Measurements from ENCODE around the gene MGME1. TPM values are rescaled to one million over a fixed set of nuclear protein-coding genes. Genes with fewer than 3 reads are reported as not detected.

MGME1 gene
- total and polyA plus RNA-seq, 2 of the 13 experiments (the other 11 are each of a cell fraction or from before 2014, with no cell fraction given) = 36.7 to 66.6 TPM

GRCh38 chr20:17939622-17940223, 29.1 kb upstream of the MGME1 start (continued):
- TF ChIP-seq ZNF138 (CRISPR knock-in tag; IDR thresholded peaks at IDR 0.05; ENCODE audit: low read depth) (0 out of 2 replicates have a peak, but pooled peaks have one; percentile 42), ZHX1 (CRISPR knock-in tag; IDR thresholded peaks at IDR 0.05; ENCODE audit: low read depth) (0 out of 2 replicates have a peak, but pooled peaks have one; percentile 33), ZKSCAN1 (IDR thresholded peaks at IDR 0.05; ENCODE audit: low read length) (no peak), PRMT3 (CRISPR knock-in tag; IDR thresholded peaks at IDR 0.05; ENCODE audit: borderline replicate concordance, low read depth) (peak; percentile 84), ZNF710 (CRISPR knock-in tag; IDR thresholded peaks at IDR 0.05; ENCODE audit: borderline replicate concordance) (0 out of 2 replicates have a peak, but pooled peaks have one; percentile 39), ZNF160 (CRISPR knock-in tag; IDR thresholded peaks at IDR 0.05) (no peak; the same call in 1 of the 2 replicates), SMAD1 (CRISPR knock-in tag; IDR thresholded peaks at IDR 0.05; ENCODE audit: borderline replicate concordance, low read depth) (no peak), ZNF256 (CRISPR knock-in tag; conservative IDR thresholded peaks at IDR 0.05) (no peak), ARNT2 (CRISPR knock-in tag; IDR thresholded peaks at IDR 0.05; ENCODE audit: low read depth) (0 out of 2 replicates have a peak, but pooled peaks have one; percentile 3), MED8 (CRISPR knock-in tag; IDR thresholded peaks at IDR 0.05; ENCODE audit: insufficient replicate concordance) (peak; percentile 86), MTF2 (CRISPR knock-in tag; IDR thresholded peaks at IDR 0.05; ENCODE audit: borderline replicate concordance) (no peak), JARID2 (CRISPR knock-in tag; IDR thresholded peaks at IDR 0.05; ENCODE audit: insufficient replicate concordance) (no peak), ZNF292 (CRISPR knock-in tag; IDR thresholded peaks at IDR 0.05; ENCODE audit: borderline replicate concordance, low read depth) (no peak), MAX (IDR thresholded peaks at IDR 0.05) (peak; percentile 44; the same call in 1 of the 2 replicates), ZNF143 (CRISPR knock-in tag; IDR thresholded peaks at IDR 0.05) (peak; percentile 51; the same call in 1 of the 2 replicates), ZNF780A (CRISPR knock-in tag; IDR thresholded peaks at IDR 0.05) (peak; percentile 20; the same call in 1 of the 2 replicates), REL (CRISPR knock-in tag; conservative IDR thresholded peaks at IDR 0.05) (no peak), ZNF558 (CRISPR knock-in tag; IDR thresholded peaks at IDR 0.05; ENCODE audit: borderline replicate concordance) (peak; percentile 87; the same call in 1 of the 2 replicates)
- TF ChIP-seq, protein P1, sequence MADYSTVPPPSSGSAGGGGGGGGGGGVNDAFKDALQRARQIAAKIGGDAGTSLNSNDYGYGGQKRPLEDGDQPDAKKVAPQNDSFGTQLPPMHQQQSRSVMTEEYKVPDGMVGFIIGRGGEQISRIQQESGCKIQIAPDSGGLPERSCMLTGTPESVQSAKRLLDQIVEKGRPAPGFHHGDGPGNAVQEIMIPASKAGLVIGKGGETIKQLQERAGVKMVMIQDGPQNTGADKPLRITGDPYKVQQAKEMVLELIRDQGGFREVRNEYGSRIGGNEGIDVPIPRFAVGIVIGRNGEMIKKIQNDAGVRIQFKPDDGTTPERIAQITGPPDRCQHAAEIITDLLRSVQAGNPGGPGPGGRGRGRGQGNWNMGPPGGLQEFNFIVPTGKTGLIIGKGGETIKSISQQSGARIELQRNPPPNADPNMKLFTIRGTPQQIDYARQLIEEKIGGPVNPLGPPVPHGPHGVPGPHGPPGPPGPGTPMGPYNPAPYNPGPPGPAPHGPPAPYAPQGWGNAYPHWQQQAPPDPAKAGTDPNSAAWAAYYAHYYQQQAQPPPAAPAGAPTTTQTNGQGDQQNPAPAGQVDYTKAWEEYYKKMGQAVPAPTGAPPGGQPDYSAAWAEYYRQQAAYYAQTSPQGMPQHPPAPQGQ (CRISPR knock-in tag; IDR thresholded peaks at IDR 0.05; ENCODE audit: borderline replicate concordance) = 0 out of 2 replicates have a peak, but pooled peaks have one; percentile 61

Measured in HepG2 (cell line).